Activated T-cell treated with anti-CD3 and anti-CD28 coated beads, Interleukin-2, amount 50 U/mL, for 1 hour (primary cell): ENCODE measurements around the gene TRIO.

ENCODE experiments used
- DNase-seq: peaks from one replicate; pipeline ENCODE4 v3.0.0-alpha.2; 2020

The TRIO gene

DNA sequence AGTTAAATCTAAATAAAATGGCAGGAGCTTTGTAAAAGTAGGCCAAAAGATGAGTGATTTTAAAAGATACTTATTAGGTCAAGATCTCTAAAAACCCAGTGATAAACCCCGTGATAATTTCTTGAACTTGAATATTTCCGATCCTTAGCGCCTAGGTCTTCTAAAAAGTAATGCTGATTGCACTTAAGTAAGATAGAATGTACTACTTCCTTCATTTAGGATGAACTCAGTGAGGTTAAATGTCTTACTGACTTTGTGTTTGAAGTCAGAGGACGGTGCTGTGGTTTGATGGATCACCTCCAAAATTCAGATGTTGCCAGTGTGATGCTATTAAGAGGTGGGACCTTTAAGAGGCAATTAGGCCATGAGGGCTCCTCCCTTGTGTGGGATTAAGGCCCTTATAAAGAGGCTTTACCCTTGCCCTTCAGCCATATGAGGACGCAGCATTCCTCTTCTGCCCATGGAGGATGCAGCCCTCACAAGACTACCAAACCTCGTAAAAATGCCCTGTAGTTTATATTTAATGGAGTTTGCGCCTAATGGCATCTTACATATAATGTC, 130.1 kb downstream of the TRIO start:
- DNase-seq: no peak

DNA sequence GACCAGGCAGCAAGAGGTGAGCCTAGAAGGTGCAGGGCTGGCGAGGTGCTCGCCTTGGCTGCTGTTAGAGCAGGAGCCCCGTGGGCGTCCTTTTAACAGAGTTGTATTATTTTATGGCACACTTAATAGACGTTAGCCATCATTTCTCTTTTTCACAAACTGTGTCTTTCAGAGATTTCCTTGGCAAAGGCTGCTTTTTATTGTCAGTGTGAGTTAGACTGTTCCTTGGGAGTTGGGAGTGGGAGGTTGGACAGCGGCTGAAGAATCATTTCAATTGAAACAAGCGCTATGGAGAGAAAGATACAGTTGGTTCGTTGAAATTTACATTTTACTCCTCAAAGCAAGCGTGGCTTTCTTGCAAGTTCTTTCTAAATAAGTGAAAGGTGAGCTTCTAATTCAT, 133.2 kb downstream of the TRIO start:
- DNase-seq: no peak

- no peak for DNase-seq
Observed at GRCh38 chr5:14277385-14278320, 134.5 kb downstream of the TRIO start.

GRCh38 chr5:14280294-14280854, 137.2 kb downstream of the TRIO start:
- no peak for DNase-seq

GRCh38 chr5:14281746-14282181, 138.6 kb downstream of the TRIO start:
- no peak for DNase-seq

DNA sequence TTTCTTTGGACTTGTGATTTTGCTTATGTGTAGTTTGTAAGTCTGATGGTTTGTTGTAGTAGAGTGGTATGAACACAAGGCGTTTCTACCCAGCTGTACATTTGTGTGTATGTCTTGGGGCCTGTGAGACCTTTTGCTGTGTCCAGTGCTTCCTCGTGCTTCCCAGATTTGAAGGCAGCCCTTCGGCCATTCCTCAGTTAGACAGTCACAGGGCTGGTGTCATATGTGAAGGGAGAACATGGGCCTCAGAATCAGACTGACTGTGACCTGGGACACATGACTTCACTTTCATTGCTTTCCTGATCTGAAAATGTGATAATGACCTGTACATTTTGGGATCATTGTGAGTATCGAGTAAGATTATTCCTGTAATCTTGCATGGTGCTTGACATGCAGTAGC, 140.0 kb downstream of the TRIO start:
- DNase-seq: no peak

GRCh38 chr5:14284392-14285148, 141.4 kb downstream of the TRIO start:
- no peak for DNase-seq

DNA sequence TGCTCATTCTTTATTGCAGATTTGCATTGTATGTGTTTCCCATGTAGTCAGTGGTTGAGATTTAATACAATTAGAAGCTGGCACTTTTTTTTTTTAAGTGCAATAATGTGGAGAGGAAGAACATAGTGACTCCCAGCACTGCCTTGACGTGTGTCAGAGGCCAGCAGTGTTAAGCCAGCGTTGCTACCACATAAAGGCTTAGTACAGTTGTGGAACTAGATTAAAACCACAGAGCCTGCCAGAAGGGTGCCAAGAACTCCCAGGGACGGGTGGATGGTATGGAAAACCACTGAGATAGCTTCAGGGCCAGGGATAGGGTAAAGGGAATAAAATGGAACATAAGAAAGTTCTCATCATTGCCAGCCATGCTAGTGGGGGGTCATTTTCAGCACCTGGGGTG, 142.9 kb downstream of the TRIO start:
- DNase-seq: no peak

GRCh38 chr5:14286574-14287421, 143.7 kb downstream of the TRIO start:
- DNase-seq: no peak

GRCh38 chr5:14292766-14293658, 149.9 kb downstream of the TRIO start:
- DNase-seq: no peak

DNA sequence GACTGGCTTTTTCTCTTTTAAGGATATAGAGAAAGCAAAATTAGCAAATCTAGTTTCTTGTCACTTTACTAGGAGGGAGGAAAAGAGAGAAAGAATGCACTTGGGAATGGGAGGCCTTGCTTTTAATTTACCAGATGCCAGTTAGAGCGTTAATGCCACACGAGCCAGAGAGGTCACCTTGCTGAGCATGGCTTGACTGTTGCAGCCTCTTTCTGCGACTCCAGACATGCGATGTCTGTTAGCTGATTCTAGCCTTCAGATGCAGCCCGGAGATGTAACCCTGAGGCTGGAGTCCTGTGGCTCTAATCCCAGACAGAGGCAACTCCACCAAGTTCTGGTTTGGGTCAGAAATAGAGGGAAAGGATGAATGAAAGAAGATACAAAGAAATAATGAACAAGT, 152.5 kb downstream of the TRIO start:
- DNase-seq: no peak

- DNase-seq: no peak
Observed at GRCh38 chr5:14296533-14297331, 153.6 kb downstream of the TRIO start.

DNA sequence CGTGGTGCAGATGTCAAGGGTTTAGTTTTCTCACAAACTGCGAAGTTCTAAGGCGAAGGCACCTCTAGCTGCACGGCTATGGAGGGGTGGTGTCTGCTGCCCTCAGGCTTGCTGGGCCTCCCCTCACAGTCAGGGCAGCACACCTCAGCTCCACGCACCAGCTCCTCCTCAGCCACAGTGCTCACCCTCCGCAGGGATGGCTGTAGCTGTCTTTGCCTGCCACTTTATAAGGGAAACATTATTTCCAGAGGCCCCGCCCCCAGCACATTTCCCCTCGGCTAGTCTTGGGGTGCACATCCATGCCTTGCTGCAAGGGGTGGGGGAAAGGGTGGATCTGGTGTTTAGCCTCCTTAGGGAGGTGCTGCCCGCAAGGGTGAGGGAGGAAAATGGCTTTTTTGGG, 154.6 kb downstream of the TRIO start:
- DNase-seq: no peak

DNA sequence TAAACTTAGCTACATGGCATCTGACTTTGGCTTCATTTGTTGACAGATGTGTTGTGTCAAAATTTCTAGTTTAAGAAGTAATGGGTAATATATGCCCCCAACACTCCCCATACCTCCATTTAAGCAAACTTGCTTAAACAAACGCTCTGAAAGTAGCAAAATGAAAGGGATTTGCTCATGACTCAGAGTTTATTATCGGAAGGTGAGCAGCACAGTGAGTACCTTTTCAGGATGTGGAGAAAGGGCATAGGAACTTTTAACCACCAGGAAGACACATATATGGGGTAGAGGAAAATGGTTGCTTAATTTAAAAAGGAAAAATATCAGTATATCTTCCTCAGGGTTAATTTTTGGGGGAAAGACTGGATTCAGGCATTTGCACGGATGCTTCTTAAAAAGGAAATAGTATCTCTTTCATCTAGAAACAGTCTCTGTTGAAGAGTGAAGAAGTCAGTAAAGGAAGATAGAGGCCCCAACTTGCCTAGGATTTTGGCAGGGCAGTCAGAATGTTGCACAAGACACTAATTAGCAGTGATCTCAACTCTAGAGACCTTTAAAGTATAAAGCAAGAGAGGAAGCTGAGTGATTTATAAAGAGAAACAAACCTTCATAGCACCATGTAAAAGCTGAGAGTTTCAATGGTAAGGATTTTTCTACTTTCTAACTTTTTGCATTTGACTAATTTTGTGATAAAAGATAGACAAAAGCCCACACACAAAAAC, 155.1 kb downstream of the TRIO start:
- DNase-seq: no peak

- no peak for DNase-seq
Observed at GRCh38 chr5:14299666-14300065, 156.5 kb downstream of the TRIO start.

DNA sequence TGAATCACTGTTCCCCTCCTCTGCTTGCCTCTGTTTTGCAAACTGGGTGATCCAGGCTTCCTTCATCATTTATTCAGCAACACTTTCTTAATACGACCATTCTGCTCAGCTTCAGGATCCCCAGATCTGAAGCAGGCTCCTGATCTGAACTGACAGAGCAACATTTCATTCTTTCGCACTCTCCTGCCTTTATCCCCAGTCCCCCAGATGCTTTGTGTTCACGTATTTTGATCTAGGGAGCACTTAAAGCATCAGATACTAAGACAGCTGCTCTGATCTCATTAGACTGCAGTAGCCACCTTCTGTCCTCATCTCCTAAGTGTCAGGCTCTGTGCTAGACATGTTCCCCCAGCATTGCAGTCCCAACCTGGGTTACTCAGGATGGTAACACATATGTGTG, 158.0 kb downstream of the TRIO start:
- no peak for DNase-seq

DNA sequence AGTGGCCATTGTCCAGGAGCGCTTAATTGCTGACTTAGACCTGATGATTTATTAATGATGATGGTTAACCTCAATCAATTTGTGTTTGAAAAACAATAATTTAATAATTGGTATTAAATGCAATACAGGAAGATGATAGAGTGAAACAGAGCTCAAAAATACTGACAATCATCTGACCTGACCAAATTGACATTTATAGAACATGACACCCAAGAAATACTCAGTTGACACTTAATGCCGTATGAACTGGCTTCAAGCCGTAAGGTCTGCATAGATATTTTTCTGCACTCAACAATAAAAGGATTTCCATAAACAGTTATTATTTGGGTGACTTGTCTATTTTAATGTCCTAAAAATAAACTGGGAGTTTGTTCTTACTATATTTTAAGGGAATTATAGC, 159.2 kb downstream of the TRIO start:
- DNase-seq: no peak

DNA sequence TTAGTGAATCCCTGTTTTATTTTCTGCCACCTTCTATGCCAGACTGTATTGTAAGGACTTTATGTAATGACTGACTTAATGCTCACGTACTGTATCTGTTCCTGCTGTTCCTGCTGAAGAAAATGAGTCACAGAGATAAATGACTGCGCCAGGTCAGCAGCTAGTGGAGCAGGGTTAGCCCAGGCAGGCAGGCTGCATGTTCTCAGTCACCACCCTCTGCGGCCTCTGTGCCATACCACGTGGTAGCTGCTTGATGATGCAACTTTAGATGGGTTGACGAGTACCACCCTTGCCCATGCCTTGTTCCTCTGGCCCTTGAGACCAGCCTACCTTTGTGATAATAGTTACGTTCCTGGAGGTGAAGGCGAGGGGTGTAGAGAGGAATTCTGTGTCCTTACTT, 161.9 kb downstream of the TRIO start:
- no peak for DNase-seq

GRCh38 chr5:14306329-14306815, 163.2 kb downstream of the TRIO start:
- no peak for DNase-seq
